A549 (cell line): ENCODE measurements around the gene CCKAR. TPM values are rescaled to one million over a fixed set of nuclear protein-coding genes. Genes with fewer than 3 reads are reported as not detected.

Experiments
- ATAC-seq, 2 experiments: fragments of 200-7000 bp in 1 of 2; fragments of >200 bp in 1 of 2; cut with Nextera tagmentation in 1 of 2; cut with Tn5 transposase in 1 of 2; 3 replicates each; pipeline versions ENCODE4 v1.8.0 to v1.9.1; 2018 to 2020; ENCODE audit warnings: mild to moderate bottlenecking in 1 of 2, moderate library complexity in 1 of 2
- CTCF ChIA-PET: fragments of 300-600 bp; sonication (Branson Sonifier 250); formaldehyde crosslinking; extraction: SDS; loops from one replicate; lab custom pipeline; 2021; ENCODE audit warnings: antibody characterized with exemption, inconsistent platforms; lab: Yijun Ruan, JAX
- POLR2A ChIA-PET: fragments of 350-600 bp; formaldehyde crosslinking; extraction: SDS; loops from one replicate; lab custom pipeline; 2021; ENCODE audit warnings: antibody characterized with exemption, inconsistent platforms; lab: Yijun Ruan, JAX
- DNase-seq, 2 experiments: peaks; one replicate each; pipeline versions ENCODE4 v3.0.0 to v3.0.0-alpha.2; 2011 to 2016; ENCODE audit warnings: low read depth in 1 of 2, low spot score in 1 of 2
- FAIRE-seq: peaks from 2 replicates; lab custom pipeline; 2011; peaks lifted over from hg19 to GRCh38; lab: Jason Lieb, UNC
- H3K27ac ChIP-seq, 2 experiments: fragments of >200 bp; sonication (Bioruptor Twin); formaldehyde crosslinking; 3 replicates each; pipeline ENCODE4 v1.5.1; 2016 to 2017
- H3K4me1 ChIP-seq: fragments of >200 bp; sonication (Bioruptor Twin); formaldehyde crosslinking; 3 replicates; pipeline ENCODE4 v1.6.1; 2016
- H3K4me2 ChIP-seq: fragments of >200 bp; sonication (Bioruptor Twin); formaldehyde crosslinking; 3 replicates; pipeline ENCODE4 v1.6.1; 2016
- H3K4me3 ChIP-seq: fragments of >200 bp; sonication (Bioruptor Twin); formaldehyde crosslinking; 3 replicates; pipeline ENCODE4 v1.5.1; 2016
- H3K9me3 ChIP-seq: fragments of >200 bp; sonication (Bioruptor Twin); formaldehyde crosslinking; 3 replicates; pipeline ENCODE4 v1.6.1; 2016
- BHLHE40 ChIP-seq: IDR thresholded peaks from 2 replicates; pipeline ENCODE4 v1.6.1; 2012; ENCODE audit warnings: low read depth, low read length, inconsistent platforms
- CBX8 ChIP-seq: fragments of 200-600 bp; sonication (generic); IDR thresholded peaks from 2 replicates; pipeline ENCODE4 v1.6.1; 2016
- CHD2 ChIP-seq: fragments of 150-350 bp; IDR thresholded peaks from 2 replicates; pipeline ENCODE4 v1.6.1; 2014; ENCODE audit warnings: low read length; ENCODE audit not compliant: partially characterized antibody
- E2F6 ChIP-seq: IDR thresholded peaks from 2 replicates; pipeline ENCODE4 v1.6.1; 2012; ENCODE audit warnings: low read depth, borderline replicate concordance
- EHMT2 ChIP-seq: fragments of 200-600 bp; sonication (generic); IDR thresholded peaks from 2 replicates; pipeline ENCODE4 v1.6.1; 2016; ENCODE audit warnings: antibody characterized with exemption, low read depth, mild to moderate bottlenecking, moderate library complexity
- ELK1 ChIP-seq: fragments of 150-350 bp; IDR thresholded peaks from 2 replicates; pipeline ENCODE4 v1.6.1; 2014; ENCODE audit warnings: low read depth, mild to moderate bottlenecking, low read length
- HMGXB4 ChIP-seq: fragments of 250-450 bp; sonication (Bioruptor Pico); IDR thresholded peaks from 2 replicates; pipeline ENCODE4 v1.5.0; 2021; ENCODE audit warnings: mild to moderate bottlenecking, moderate library complexity, borderline replicate concordance
- KDM1A ChIP-seq: fragments of 200-600 bp; sonication (generic); IDR thresholded peaks from 2 replicates; pipeline ENCODE4 v1.6.1; 2016; ENCODE audit warnings: low read depth, mild to moderate bottlenecking
- NFE2L2 ChIP-seq: fragments of 150-350 bp; conservative IDR thresholded peaks from 2 replicates; pipeline ENCODE4 v1.6.1; 2014; ENCODE audit warnings: low read length
- NR3C1 ChIP-seq: fragments of >200 bp; sonication (Bioruptor Twin); formaldehyde crosslinking; IDR thresholded peaks from 3 replicates; pipeline ENCODE4 v1.6.1; 2017
- PHF8 ChIP-seq: fragments of 200-600 bp; sonication (generic); IDR thresholded peaks from 2 replicates; pipeline ENCODE4 v1.6.1; 2016; ENCODE audit warnings: low read depth, mild to moderate bottlenecking, antibody characterized with exemption, moderate library complexity, borderline replicate concordance
- RARB ChIP-seq: fragments of 250-450 bp; sonication (Bioruptor Pico); IDR thresholded peaks from 2 replicates; pipeline ENCODE4 v1.8.0; 2021; ENCODE audit warnings: mild to moderate bottlenecking, moderate library complexity
- REST ChIP-seq: fragments of 200-600 bp; sonication (generic); IDR thresholded peaks from 2 replicates; pipeline ENCODE4 v1.6.1; 2016; ENCODE audit warnings: antibody characterized with exemption, mild to moderate bottlenecking, moderate library complexity
- WGBS: methylation state at CpG from one replicate; pipeline ENCODE4 v1.1.6; 2017; ENCODE audit errors: missing lambda C conversion rate; 5-methylcytosine and 5-hydroxymethylcytosine counted together
- polyA plus RNA-seq, 4 experiments: library from polyadenylated mRNA; depleted of rRNA in 3 of 4; stranded (reverse); fragments of >200 nt; fragmentation: RNase III in 1 of 4; extraction: RNeasy Plus Mini Kit Qiagen cat#74134 plus additional on column Dnase treatment in 1 of 4; gene quantifications; 2 replicates in 3 of 4; 3 replicates in 1 of 4; pipeline ENCODE4 v1.2.3, GENCODE V29; 2011 to 2017

Gene CCKAR
- polyA plus RNA-seq, 2 of the 4 experiments (the other 2 are of a cell fraction) = not detected

GRCh38 chr4:26468283-26468949 lies 21.9 kb downstream of the CCKAR start:
- POLR2A ChIA-PET = no interaction called here
- TF ChIP-seq BHLHE40 (no peak), E2F6 (no peak), ELK1 (no peak)
- TF ChIP-seq, all 56 proteins: peak for 0
- Histone ChIP-seq H3K9me3 (no peaks in the 10 kb centered on the region), H3K4me2 (no peak overlapping the region), H3K4me1 (no peaks in the 10 kb centered on the region), H3K27ac (no peak overlapping the region), H3K4me3 (no peak overlapping the region)
- DNase-seq = no peak
- 46% methylated on average over 9 of the region's 9 CpGs for WGBS
- CTCF ChIA-PET = no interaction called here
- no peak for FAIRE-seq
- no peak for ATAC-seq

- ChIA-PET POLR2A (no interaction called here), CTCF (no interaction called here)
- Histone ChIP-seq H3K4me3 (no peak overlapping the region), H3K4me1 (no peaks in the 10 kb centered on the region), H3K9me3 (no peaks in the 10 kb centered on the region), H3K27ac (no peak overlapping the region), H3K4me2 (no peak overlapping the region)
- no peak for DNase-seq
- 41% methylated on average over 1 of the region's 1 CpG for WGBS
- no peak for FAIRE-seq
- TF ChIP-seq REST (no peak), ELK1 (no peak), E2F6 (no peak), CHD2 (no peak), EHMT2 (no peak), HMGXB4 (CRISPR knock-in tag) (no peak), NR3C1 (no peak)
- no peak for ATAC-seq
Observed at GRCh38 chr4:26467724-26468123, 22.6 kb downstream of the CCKAR start.

- no peak overlapping the region for H3K4me2 ChIP-seq
- ChIA-PET POLR2A (no interaction called here), CTCF (no interaction called here)
- WGBS = 65% methylated on average over 10 of the region's 10 CpGs
- no peak overlapping the region for H3K27ac ChIP-seq
- ATAC-seq (no peak), FAIRE-seq (no peak), DNase-seq (no peak)
- TF ChIP-seq HMGXB4 (CRISPR knock-in tag) (no peak), KDM1A (no peak), RARB (CRISPR knock-in tag) (no peak), REST (no peak), NFE2L2 (no peak), PHF8 (no peak), CBX8 (no peak)
- no peaks in the 10 kb centered on the region for H3K4me1 ChIP-seq
- no peaks in the 10 kb centered on the region for H3K9me3 ChIP-seq
- no peak overlapping the region for H3K4me3 ChIP-seq
Observed at GRCh38 chr4:26466578-26467270, 23.6 kb downstream of the CCKAR start.
